Uterus (tissue), 2 donors: Measurements from ENCODE around the gene RARRES1.

Experiments
- CTCF ChIP-seq, 4 experiments: fragments of 200-600 bp in 2 of 4; fragments of 450-650 bp in 2 of 4; sonication (generic) in 2 of 4; IDR thresholded peaks; one replicate each; pipeline ENCODE4 v1.5.1; 2016 to 2019; ENCODE audit warnings: antibody characterized with exemption in 4 of 4, mild to moderate bottlenecking in 2 of 4, moderate library complexity in 1 of 4
- POLR2A ChIP-seq, 2 donors: fragments of 450-650 bp; IDR thresholded peaks; one replicate each; pipeline ENCODE4 v1.6.1; 2016; ENCODE audit warnings: antibody characterized with exemption in 2 of 2, mild to moderate bottlenecking in 1 of 2, moderate library complexity in 1 of 2

- TF ChIP-seq CTCF (IDR thresholded peaks at IDR 0.05) (no peak), POLR2A (IDR thresholded peaks at IDR 0.05) (no peak)
These were observed 13.6 kb downstream of the RARRES1 start for GRCh38 chr3:158718490-158719170.
